ENCODE results near the gene ZDHHC14.

GRCh38 chr6:157481189-157481864, 100.3 kb downstream of the ZDHHC14 start:
- TF ChIP-seq CTCF (IDR thresholded peaks at IDR 0.05; ENCODE audit: low read depth, low read length) = no peak
- TF ChIP-seq MAX (IDR thresholded peaks at IDR 0.05; ENCODE audit: low read depth, low read length) = no peak

Data from NB4 (cell line).